Gastrocnemius medialis (tissue), 4 donors: ENCODE measurements around the gene TTYH3.

Experiments
- POLR2A ChIP-seq, 2 donors: fragments of 450-650 bp; IDR thresholded peaks; one replicate each; pipeline ENCODE4 v1.6.1; 2017; ENCODE audit warnings: antibody characterized with exemption in 2 of 2, mild to moderate bottlenecking in 2 of 2, moderate library complexity in 2 of 2
- TF ChIP-seq, protein P1 (sequence below), 5 experiments: fragments of 450-650 bp in 3 of 5; fragments of 200-600 bp in 2 of 5; sonication (generic) in 2 of 5; IDR thresholded peaks in 4 of 5; conservative IDR thresholded peaks in 1 of 5; 1 replicate in 4 of 5; 2 replicates in 1 of 5; pipeline ENCODE4 v1.5.1; 2016 to 2019; ENCODE audit warnings: antibody characterized with exemption in 5 of 5, mild to moderate bottlenecking in 3 of 5, moderate library complexity in 3 of 5

DNA sequence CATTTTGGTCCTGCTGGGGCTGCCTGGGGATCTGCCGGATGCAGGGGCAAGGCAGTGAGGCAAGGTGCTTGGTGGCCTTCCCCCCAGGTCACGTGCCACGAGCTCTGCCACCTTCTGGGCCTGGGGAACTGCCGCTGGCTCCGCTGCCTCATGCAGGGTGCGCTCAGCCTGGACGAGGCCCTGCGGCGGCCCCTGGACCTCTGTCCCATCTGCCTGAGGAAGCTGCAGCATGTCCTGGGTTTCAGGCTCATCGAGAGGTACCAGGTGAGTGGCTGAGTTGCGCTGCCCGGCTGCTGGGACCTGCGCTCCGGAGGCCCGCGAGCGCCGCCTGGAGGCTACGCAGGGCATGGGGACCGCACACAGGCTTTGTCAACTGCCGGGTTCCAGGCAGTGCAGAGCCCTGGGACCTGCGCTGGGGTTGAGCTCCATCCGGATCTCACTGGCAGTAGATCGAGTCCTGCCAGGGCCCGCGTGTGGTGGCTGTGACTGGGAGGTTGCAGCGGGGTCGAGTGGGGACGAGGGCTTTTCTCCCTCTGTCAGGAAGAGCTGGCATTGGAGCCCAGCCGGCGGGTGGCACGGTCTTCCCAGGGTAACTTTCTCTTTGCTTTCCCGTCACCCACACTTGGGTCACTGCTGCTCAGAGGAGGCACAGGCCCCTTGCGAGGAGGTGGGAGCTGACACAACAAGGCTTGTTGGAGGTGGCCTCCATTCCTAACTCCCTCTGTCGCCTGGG is 77.9 kb downstream of the TTYH3 start:
- TF ChIP-seq, protein P1, sequence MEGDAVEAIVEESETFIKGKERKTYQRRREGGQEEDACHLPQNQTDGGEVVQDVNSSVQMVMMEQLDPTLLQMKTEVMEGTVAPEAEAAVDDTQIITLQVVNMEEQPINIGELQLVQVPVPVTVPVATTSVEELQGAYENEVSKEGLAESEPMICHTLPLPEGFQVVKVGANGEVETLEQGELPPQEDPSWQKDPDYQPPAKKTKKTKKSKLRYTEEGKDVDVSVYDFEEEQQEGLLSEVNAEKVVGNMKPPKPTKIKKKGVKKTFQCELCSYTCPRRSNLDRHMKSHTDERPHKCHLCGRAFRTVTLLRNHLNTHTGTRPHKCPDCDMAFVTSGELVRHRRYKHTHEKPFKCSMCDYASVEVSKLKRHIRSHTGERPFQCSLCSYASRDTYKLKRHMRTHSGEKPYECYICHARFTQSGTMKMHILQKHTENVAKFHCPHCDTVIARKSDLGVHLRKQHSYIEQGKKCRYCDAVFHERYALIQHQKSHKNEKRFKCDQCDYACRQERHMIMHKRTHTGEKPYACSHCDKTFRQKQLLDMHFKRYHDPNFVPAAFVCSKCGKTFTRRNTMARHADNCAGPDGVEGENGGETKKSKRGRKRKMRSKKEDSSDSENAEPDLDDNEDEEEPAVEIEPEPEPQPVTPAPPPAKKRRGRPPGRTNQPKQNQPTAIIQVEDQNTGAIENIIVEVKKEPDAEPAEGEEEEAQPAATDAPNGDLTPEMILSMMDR (IDR thresholded peaks at IDR 0.05 in 4 of 5, conservative IDR thresholded peaks at IDR 0.05 in 1 of 5) = peak; percentile 64 to 84 (median 70)
- TF ChIP-seq POLR2A (IDR thresholded peaks at IDR 0.05) = no peak
